CD4-positive, alpha-beta T cell treated with Interleukin-6 at 100 ng/mL for 8 hours (primary cell): ENCODE data around the gene CASD1.

Experiments
- DNase-seq: peaks from one replicate; pipeline ENCODE4 v3.0.0-alpha.2; 2020; ENCODE audit warnings: mixed read lengths, low spot score

The CASD1 gene

DNA sequence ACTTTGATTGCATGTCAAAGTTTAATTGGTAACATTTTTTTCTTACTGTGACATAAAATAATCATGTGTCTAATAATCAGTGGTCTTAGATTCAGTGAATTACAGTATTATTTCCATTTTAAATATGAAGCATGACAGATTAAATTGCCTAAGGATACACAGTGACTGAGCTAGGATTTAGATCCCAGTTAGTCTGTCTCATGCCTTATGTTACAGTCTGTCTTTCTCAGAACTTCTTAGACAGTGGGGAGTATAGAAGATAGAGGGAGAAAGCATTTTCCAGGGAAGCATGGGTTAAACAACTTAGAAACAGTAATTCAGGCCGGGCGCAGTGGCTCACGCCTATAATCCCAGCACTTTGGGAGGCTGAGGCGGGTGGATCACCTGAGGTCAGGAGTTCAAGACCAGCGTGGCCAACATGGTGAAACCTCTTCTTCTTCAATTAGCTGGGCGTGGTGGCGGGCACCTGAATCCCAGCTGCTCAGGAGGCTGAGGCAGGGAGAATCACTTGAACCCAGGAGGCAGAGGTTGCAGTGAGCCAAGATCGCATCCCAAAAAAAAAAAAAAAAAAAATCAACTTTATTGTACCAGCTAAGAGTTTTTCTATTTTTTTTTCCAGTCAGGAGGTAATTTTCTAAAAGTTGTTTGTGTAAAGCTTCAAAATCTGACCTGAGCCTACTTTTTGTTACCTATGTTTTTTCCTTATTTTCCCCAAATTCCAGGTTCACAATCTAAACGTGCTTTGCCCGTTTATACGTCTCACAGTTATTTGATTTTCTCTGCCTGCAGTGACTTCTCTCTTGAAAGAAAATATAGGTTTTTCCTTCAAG lies 3.3 kb downstream of the CASD1 start:
- no peak for DNase-seq

DNA sequence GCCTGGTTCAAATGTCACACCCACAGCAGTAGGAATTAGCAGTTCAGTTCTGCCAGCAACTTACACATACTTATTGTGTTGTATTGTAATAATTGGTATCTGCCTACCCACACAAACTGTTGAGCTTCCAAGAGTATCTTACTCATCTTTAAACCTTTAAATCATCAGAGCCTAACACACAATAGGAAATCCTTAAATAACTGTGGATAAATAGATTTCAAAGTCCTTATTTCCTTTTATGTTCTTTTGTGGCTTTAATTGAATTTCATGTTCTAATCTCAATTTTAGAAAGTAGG lies 3.9 kb downstream of the CASD1 start:
- no peak for DNase-seq

DNA sequence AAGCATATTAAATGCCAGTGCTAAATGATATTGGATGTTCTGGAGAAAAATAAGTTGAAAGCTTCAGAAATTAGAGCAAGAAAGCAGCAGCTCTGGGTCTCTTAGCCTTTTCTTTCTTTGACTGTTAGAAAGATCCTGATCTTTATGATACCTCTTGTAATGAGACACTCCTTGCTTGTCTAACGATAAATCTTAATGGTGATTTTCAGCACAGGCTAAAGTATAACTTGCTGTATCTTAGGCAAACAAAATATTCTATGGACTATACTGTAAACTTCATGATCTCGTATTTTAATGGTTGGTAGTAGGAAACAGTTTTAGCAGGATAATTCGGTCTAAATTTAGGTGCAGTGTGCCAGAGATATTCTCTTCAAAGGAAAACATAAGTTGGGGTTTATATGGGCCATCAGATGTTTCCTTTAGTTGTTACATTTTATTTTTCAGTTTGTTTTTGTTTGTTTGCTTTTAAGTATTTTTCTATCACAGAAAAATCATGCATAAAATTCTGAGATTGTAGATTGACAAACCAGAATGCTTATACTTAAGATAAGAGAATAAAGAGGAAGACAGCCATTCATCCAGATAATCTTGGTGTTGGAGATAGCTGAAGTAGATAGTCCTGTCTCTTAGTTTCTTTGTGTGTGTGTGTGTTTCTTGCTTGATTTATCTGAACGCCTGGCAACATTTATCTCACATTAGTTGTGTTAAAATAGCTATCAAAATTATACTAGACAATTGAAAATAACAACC lies 4.7 kb downstream of the CASD1 start:
- DNase-seq: no peak

DNA sequence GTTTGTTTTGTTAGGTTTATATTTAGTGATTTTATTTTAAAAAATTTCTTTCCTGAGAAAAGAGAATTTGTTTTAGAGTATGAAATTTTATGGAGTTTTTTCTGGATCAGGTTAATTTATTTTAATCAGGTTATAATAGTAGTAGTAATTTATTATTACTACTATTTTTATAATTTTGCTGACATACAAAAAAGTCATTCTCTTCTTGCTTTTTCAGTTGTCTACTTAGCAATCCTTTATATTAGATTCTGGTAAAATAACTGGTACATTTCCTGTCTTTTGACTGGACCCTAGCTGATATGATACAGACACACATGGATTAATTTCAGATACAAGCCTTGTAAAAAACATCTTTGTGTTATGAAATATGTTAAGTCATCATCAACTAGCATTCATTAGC lies 5.3 kb downstream of the CASD1 start:
- no peak for DNase-seq

DNA sequence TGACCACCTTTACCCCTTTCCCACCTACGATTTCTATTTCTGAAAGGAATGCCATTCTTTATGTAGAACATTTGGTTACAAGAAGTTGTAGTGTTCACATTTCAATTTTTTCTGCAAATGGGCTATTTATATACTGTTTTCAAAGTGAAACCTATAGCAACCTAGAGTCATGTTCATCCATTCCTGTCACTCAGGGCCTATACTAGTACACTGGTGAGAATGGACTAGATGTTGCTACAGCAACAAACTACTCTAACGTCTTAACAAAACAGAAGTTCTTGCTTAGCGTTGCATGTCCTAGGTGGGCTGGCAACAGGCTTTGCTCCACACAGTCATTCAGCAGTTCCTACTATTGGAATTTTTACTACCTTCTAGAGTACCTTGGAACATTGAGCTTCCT lies 16.3 kb downstream of the CASD1 start:
- DNase-seq: no peak

DNA sequence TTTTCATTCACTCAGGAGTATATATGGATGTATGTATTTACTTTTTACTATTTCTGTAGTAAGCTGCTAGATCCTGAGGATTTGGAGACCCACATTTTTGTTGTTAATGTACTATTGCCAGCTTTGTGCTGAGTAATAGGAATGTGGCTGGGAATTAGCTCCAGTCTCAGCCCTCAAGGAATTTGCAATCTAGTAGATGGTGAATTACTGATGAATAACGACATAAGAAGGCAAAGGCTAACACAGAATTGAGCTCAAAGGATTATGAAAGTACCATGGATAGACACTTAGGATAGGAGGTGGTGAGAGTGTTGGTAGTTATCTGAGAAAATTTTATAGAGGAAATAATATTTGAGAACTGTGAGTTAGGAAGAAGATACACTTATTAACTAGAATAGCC lies 19.9 kb downstream of the CASD1 start:
- no peak for DNase-seq

DNA sequence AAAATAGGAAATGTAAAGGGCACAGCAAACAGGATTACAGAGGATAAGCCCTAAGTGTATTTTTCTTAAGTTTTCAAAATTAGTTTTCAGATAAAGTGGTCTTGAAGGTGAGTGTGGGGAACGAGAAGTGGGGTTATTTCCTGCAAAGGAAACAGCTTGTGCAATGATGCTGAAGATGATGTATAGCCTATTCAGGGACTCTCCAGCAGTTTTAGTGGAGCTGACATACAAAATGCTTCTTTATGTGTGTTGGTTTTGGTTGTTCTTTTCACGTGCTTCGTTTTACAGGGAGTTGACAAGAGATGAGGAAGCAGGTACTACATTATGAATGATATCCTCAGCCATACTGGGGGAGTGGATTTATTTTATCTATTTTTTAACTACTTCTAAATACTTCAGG lies 20.5 kb downstream of the CASD1 start:
- no peak for DNase-seq

DNA sequence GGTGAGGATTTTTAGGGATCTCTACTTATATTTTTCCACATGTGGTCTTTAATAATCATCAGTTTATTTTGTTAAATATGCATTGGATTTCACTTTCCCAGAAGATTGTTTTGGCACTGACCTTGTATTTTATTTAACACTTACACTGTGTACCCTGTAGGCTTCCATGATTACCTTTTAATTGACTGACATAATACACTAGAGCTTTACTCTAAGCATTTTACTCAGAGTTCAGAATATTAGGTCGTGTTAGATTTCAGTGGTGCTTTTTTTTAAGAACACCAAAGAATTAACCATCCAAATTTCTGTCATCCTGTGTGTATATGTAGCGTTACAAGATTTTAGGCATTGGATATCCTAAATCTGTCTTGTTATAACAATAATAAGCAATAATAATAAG lies 23.1 kb downstream of the CASD1 start:
- no peak for DNase-seq

DNA sequence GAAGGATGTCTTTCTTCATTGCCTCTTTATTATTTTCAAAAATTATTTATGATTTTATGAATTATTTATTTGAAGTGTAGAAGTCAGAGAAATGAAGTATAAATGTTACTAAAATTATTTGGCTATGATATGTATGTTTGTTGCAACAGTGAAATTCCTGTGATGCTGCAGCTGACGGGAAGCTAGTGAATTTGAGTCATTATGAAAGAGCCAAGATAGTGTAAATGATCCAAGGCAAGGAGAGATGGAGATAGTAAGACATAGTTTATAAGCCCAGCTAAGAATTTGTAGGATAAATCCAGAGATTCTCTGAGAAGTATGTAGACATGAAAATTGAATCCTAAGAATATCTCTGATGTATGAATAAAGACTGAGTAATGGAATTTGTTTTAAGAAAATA lies 30.8 kb downstream of the CASD1 start:
- no peak for DNase-seq

DNA sequence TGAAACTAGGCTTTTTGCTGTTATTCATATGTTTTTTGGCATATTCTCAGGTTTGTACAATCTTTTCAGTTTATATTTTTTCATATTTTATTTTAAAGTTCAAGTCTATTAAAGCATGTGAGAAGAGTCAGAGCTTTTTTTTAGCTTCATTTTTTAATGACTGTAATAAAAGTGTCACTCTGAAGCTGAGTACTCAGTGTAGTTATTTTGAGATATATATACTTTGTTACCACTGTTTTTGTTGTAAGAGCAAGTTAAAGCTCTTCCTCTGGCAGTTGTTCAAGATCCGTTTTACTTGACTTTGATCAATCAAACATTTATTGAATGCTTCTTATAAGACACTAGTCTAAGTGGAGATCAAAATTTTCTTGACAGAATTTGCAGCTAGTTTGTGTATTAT lies 37.5 kb downstream of the CASD1 start:
- no peak for DNase-seq

DNA sequence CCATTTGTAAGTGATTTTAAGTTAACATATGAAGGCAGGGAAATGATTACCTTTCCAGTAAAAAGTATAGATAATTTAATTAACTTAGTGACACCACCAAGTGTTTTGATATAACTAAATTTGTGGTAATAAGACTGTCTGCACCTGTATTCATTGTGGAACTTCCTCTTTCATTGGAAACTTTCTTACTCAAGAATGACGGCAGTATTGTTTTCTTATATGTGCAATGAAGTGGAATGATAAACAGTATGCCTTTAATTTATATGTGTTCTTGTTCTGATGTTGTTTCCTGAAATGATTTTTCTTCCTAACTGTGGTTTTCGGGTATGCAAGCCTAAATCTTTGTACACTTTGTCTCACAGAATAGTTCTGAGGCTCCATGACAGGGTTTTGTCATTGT lies 46.4 kb downstream of the CASD1 start:
- DNase-seq: no peak

DNA sequence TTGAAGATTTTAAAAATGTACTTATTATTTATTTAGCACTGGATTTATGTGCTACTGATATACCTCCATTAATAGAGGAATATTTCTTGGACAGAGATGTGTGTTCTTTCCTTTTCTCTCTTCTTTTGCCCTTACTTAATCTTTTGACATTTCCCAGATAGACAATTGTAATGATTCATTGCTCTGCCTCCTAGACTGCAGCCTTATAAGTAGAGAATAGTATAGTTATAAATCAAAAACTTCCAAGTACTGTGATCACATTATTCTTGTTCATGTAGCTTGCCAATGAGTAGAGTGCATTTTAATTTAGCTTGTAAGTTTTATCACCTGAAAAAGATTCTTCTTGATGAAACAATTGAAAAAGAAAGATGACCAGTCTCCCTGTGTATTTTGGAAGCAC lies 47.6 kb downstream of the CASD1 start:
- no peak for DNase-seq

DNA sequence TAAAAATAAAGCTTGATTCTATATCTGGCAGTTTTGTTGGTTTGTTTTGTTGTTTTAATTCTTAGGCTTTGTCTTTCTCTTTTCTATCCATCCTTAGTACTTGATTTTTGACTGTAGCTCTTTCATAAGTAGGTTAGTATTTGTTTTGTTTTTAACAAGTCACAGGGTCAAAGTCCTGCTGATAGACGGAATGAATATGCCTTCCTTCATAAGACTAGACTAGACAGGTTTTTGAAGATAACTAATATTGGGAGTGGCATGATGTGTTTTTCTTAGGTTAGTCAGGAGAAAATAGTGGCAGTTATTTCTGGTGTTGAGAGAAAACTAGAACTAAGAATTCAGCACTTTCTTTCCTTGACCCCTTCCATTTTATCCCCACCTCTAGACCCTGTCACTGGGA lies 50.4 kb downstream of the CASD1 start:
- no peak for DNase-seq

DNA sequence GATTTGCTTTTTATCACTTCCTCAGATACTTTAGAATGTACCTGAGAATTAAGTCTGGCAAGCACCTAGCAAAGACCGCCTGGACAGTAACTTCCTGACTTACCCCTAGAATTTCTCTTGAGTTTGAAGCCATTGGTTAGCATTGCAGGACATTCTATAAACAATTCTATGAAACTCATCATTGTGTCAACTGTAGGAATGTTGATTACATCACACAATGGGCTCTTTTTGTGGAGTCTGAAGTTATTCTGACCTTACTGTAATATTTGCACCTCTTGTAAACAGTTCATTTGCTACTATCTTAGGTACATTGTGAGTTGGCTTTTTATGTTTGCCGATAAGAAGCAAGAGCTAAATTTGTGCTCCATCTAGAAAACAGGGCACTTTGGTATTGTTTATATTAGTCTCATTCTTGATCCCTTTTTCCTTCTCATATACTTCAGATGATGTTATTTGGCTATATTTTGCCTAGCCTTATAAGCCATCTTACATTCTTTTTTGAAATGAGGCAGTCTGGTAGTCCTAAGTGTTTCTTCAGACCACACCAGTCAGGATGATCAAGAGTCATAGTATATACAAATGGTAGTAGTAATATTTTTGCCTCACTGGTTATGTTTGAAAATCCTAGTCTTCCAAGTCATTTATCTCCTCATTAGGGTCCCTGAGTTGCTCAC lies 52.4 kb downstream of the CASD1 start:
- DNase-seq: no peak

DNA sequence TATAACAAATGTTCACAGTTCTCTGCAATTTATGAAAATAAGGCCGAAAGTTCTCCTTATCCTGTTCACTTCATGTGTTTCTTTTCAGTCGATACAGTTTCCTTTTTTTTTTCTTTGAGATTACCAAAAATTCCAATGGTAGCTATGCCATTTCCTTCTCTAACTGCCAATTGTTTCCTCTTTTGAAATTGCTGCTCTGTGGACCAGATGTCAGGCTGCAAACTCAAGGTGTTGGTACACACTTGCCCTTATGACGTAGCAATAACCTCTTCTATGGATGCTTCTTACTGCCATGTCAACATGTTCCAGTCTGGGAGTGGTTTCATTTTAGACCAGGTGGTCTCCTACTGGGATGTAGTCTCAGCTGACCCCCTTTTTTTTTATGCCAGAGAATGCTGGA lies 52.9 kb downstream of the CASD1 start:
- no peak for DNase-seq

DNA sequence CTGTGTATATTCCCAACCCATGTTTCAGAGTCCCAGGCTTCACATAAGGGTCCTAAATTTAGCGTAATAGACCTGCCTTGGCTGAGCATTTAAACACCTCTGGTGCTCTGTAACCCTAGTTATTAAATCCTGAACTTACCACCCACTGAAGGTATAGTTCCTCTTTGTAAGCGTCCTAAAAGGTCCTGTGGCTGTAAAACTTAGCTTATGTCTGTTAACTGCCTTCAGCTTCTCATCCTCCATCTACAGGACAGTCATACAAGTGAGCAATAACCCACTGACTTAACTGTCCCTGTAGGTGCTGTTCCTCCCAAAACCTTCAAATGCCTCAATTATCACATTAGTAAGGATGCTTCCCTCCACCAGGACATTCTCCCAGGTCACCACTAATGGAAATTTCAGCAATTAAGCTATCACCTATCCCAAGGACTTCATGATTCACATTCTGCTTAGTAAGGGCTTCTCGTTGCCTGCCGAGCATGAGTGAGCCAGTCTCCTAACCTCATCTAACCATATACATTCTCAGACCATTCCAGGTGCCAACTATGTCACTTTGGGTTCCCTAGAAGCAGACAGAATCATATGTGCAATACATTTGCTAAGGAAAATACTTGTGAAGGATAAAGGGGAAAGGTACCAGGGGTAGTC lies 55.8 kb downstream of the CASD1 start:
- DNase-seq: no peak

DNA sequence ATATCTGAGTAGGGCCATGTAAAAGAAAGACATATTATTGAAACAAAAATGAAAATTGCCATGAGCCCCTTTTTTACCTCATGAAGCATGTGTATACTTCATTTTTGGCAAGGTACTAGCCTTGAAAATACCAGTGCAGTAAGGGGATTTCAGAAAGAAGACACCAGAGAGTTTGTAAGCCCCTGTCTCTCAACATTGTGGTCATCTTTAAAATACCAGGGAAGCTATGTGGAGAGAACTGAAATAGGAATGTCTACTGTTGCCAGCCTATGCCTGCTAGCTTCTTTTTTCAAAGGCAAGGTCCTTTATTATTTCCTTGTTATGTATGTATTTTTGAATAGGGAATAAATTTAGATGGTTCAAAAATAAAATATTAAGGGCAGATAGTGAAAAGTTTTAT lies 57.8 kb downstream of the CASD1 start:
- no peak for DNase-seq

DNA sequence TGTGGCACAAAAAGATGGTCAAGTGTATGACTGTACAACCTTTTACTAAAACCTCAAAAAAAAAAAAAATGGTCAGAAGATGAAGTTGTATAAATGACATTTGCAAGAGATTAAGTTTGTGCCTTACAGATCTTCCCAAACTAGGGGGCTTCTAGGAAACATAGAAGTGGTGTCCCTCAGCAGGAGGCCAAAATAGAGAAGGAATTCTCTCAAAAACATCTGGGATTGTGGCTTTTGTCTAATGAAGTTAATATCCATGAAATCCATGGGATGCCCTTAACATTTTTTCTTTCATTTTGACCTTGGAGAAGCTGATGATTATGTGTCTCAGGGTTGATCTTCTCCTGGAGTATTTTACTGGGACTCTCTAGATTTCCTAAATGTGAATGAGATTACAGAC lies 62.2 kb downstream of the CASD1 start:
- DNase-seq: no peak

DNA sequence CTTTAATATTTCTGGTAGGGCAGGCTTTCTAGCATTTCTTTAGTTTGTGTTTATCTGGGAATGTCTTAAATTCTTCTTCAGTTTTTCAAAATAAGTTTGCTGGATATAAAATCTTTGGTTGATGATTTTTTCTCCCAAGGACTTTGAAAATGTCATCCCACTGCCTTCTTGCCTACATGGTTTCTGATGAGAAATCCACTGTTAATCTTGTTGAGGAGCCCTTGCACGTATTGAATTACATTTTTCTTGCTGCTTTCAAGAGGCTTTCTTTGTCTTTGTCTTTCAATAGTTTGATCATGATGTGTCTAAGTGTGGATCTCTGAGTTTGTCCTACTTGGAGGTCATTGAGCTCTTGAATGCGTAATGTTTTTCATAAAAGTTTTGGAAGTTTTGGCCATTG lies 66.0 kb downstream of the CASD1 start:
- no peak for DNase-seq

DNA sequence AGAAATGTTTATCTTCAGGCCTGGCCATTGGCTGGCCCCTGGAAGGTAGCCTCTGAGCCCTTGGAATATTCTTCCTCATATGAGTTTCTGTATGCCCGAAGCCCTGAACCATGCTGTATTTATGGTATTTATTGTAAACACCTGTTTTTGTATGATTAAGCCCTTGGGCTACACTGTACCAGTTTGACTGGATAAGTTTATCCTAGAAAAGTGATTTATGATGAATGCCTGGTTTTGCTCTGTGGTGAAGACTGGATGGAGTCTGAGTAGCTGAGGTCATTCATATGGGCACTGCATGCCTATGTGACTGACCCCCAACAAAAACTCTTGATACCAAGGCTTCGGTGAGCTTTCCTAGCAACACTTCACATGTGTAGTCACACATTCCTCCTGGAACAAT lies 66.7 kb downstream of the CASD1 start:
- no peak for DNase-seq

DNA sequence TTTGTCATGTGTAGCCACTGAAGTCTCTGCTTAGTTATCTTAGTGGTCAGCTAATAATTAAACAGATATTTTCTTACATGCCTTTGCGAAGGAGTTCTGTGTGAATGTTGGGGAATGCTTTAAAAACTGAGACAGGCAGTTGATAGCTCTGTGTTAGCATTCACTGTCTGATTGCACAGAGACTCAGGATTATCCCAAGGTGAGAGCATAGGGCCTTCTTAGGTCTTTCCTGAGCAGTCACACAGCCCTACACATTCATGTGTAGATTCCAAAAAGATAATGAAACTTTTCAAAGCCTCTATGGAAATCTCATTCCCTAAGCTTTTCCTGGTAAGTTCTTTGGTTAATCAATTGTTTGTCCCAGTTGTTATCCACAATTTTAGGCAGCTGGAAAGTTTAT lies 67.7 kb downstream of the CASD1 start:
- DNase-seq: no peak

DNA sequence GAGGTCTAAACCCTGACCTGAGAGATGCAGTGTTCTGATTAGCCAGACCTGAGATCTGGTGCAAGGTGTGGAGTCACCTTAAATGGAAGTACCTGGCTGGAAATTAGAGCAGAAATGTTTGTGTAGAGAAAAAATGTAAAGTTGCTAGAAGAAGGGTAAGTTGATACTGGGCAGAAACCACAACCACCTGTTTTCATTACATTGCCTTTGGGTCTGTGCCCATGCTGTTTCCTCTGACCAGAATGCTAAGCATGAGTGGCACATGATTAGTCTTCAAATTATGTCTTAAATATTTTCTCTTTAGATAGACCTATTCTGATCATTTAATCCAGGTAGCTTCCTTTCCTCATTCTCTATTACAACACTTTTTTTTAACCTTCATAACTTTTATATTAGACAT lies 69.0 kb downstream of the CASD1 start:
- no peak for DNase-seq

DNA sequence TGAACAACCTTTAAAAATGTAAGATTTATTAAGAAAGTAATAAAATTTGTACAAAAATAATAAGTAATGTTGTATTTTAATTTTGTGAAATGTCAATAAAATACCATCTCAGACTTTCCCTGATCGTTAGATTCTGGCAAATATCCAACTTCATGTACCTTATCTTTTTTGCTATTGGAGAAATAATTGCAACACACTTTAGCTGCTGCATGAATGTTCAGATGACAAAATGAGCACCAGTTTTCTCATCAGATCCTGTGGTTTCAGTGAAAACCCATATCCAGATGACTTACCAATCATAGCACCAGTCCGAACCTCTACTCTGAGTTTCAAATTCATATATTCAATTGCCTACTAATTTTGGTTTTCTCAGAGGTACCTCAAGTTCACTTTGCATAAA lies 69.9 kb downstream of the CASD1 start:
- DNase-seq: no peak
